Measurements from ENCODE around the gene TRIM27. TPM values are rescaled to one million over a fixed set of nuclear protein-coding genes. Genes with fewer than 3 reads are reported as not detected.
"Not testable (repeated sequence)": the region's sequence is repeated elsewhere in the genome, so short reads cannot be mapped to it uniquely, and the experiment has no call there.

The TRIM27 gene
- total and polyA plus RNA-seq, 2 donors: 35.0 to 73.3 TPM

- H3K27ac ChIP-seq (ENCODE audit: low read depth); H3K4me3 ChIP-seq (ENCODE audit: low read depth, low read length); DNase-seq (ENCODE audit: extremely low spot score); H3K4me1 ChIP-seq (ENCODE audit: insufficient read depth); H3K36me3 ChIP-seq (ENCODE audit: insufficient read depth): not testable (repeated sequence)
- WGBS: 88% methylated on average over 11 of the region's 11 CpGs
These were observed 5.6 kb upstream of the TRIM27 start for GRCh38 chr6:28929339-28929738.

- 63% methylated on average over 5 of the region's 5 CpGs for WGBS
- DNase-seq (ENCODE audit: extremely low spot score): no peak
- no peaks in the 10 kb centered on the region for H3K36me3 ChIP-seq (ENCODE audit: insufficient read depth)
- H3K27ac ChIP-seq (ENCODE audit: low read depth): no peak overlapping the region
- H3K4me1 ChIP-seq (ENCODE audit: insufficient read depth): no peaks in the 10 kb centered on the region
- no peak overlapping the region for H3K4me3 ChIP-seq (ENCODE audit: low read depth, low read length)
These were observed 4.1 kb upstream of the TRIM27 start for GRCh38 chr6:28927846-28928245.

GRCh38 chr6:28922821-28923317 lies 916 bp downstream of the TRIM27 start:
- under 1% methylated on average over 33 of the region's 33 CpGs for WGBS
- Histone ChIP-seq H3K4me3 (ENCODE audit: low read depth, low read length) (peak overlapping the region; percentile 87), H3K36me3 (ENCODE audit: insufficient read depth) (peaks cover 3% of the 10 kb centered on the region), H3K4me1 (ENCODE audit: insufficient read depth) (peaks cover 2% of the 10 kb centered on the region), H3K27ac (ENCODE audit: low read depth) (peak overlapping the region; percentile 95)
- no peak for DNase-seq (ENCODE audit: extremely low spot score)

GRCh38 chr6:28922004-28922820 lies 1.6 kb downstream of the TRIM27 start:
- WGBS: 37% methylated on average over 10 of the region's 10 CpGs
- Histone ChIP-seq H3K4me1 (ENCODE audit: insufficient read depth) (peaks cover 2% of the 10 kb centered on the region), H3K27ac (ENCODE audit: low read depth) (no peak overlapping the region), H3K36me3 (ENCODE audit: insufficient read depth) (peaks cover 5% of the 10 kb centered on the region), H3K4me3 (ENCODE audit: low read depth, low read length) (peak overlapping the region; percentile 87)
- no peak for DNase-seq (ENCODE audit: extremely low spot score)

- H3K27ac ChIP-seq (ENCODE audit: low read depth): no peak overlapping the region
- peaks cover 5% of the 10 kb centered on the region for H3K36me3 ChIP-seq (ENCODE audit: insufficient read depth)
- WGBS: 100% methylated on average over 1 of the region's 1 CpG
- DNase-seq (ENCODE audit: extremely low spot score): no peak
- H3K4me1 ChIP-seq (ENCODE audit: insufficient read depth): peaks cover 2% of the 10 kb centered on the region
- no peak overlapping the region for H3K4me3 ChIP-seq (ENCODE audit: low read depth, low read length)
These were observed 3.5 kb downstream of the TRIM27 start for GRCh38 chr6:28920281-28920680.

GRCh38 chr6:28914941-28915340 lies 8.8 kb downstream of the TRIM27 start:
- H3K4me1 ChIP-seq (ENCODE audit: insufficient read depth): no peaks in the 10 kb centered on the region
- H3K27ac ChIP-seq (ENCODE audit: low read depth): no peak overlapping the region
- no peak for DNase-seq (ENCODE audit: extremely low spot score)
- 85% methylated on average over 2 of the region's 2 CpGs for WGBS
- H3K4me3 ChIP-seq (ENCODE audit: low read depth, low read length): no peak overlapping the region
- H3K36me3 ChIP-seq (ENCODE audit: insufficient read depth): peaks cover 7% of the 10 kb centered on the region

GRCh38 chr6:28910901-28911690 lies 12.7 kb downstream of the TRIM27 start:
- H3K4me1 ChIP-seq (ENCODE audit: insufficient read depth): no peaks in the 10 kb centered on the region
- WGBS: 81% methylated on average over 3 of the region's 3 CpGs
- peaks cover 4% of the 10 kb centered on the region for H3K36me3 ChIP-seq (ENCODE audit: insufficient read depth)
- DNase-seq (ENCODE audit: extremely low spot score): no peak
- H3K4me3 ChIP-seq (ENCODE audit: low read depth, low read length): no peak overlapping the region
- no peak overlapping the region for H3K27ac ChIP-seq (ENCODE audit: low read depth)

GRCh38 chr6:28907394-28907793 lies 16.4 kb downstream of the TRIM27 start:
- H3K4me1 ChIP-seq (ENCODE audit: insufficient read depth): no peaks in the 10 kb centered on the region
- WGBS: 80% methylated on average over 3 of the region's 3 CpGs

GRCh38 chr6:28906669-28907068 lies 17.1 kb downstream of the TRIM27 start:
- 92% methylated on average over 4 of the region's 4 CpGs for WGBS
- Histone ChIP-seq H3K4me3 (ENCODE audit: low read depth, low read length) (no peak overlapping the region), H3K27ac (ENCODE audit: low read depth) (no peak overlapping the region), H3K36me3 (ENCODE audit: insufficient read depth) (peaks cover 8% of the 10 kb centered on the region), H3K4me1 (ENCODE audit: insufficient read depth) (no peaks in the 10 kb centered on the region)
- DNase-seq (ENCODE audit: extremely low spot score): no peak

More at GRCh38 chr6:28907394-28907793, 16.4 kb downstream of the TRIM27 start:
- Histone ChIP-seq H3K36me3 (ENCODE audit: insufficient read depth) (peaks cover 8% of the 10 kb centered on the region), H3K4me3 (ENCODE audit: low read depth, low read length) (no peak overlapping the region), H3K27ac (ENCODE audit: low read depth) (no peak overlapping the region)
- no peak for DNase-seq (ENCODE audit: extremely low spot score)

GRCh38 chr6:28903686-28904085 lies 20.1 kb downstream of the TRIM27 start:
- DNase-seq (ENCODE audit: extremely low spot score): no peak
- Histone ChIP-seq H3K36me3 (ENCODE audit: insufficient read depth) (peaks cover 9% of the 10 kb centered on the region), H3K4me3 (ENCODE audit: low read depth, low read length) (no peak overlapping the region), H3K27ac (ENCODE audit: low read depth) (no peak overlapping the region), H3K4me1 (ENCODE audit: insufficient read depth) (no peaks in the 10 kb centered on the region)
- 88% methylated on average over 5 of the region's 5 CpGs for WGBS

GRCh38 chr6:28901831-28902230 lies 22.0 kb downstream of the TRIM27 start:
- no peaks in the 10 kb centered on the region for H3K4me1 ChIP-seq (ENCODE audit: insufficient read depth)
- H3K4me3 ChIP-seq (ENCODE audit: low read depth, low read length): no peak overlapping the region
- H3K36me3 ChIP-seq (ENCODE audit: insufficient read depth): peaks cover 7% of the 10 kb centered on the region
- no peak for DNase-seq (ENCODE audit: extremely low spot score)
- H3K27ac ChIP-seq (ENCODE audit: low read depth): no peak overlapping the region

- Histone ChIP-seq H3K27ac (ENCODE audit: low read depth) (no peak overlapping the region), H3K4me1 (ENCODE audit: insufficient read depth) (no peaks in the 10 kb centered on the region), H3K36me3 (ENCODE audit: insufficient read depth) (peaks cover 7% of the 10 kb centered on the region), H3K4me3 (ENCODE audit: low read depth, low read length) (no peak overlapping the region)
- 78% methylated on average over 5 of the region's 5 CpGs for WGBS
- no peak for DNase-seq (ENCODE audit: extremely low spot score)
These were observed 23.1 kb downstream of the TRIM27 start for GRCh38 chr6:28900577-28901256.

- 78% methylated on average over 2 of the region's 2 CpGs for WGBS
- Histone ChIP-seq H3K27ac (ENCODE audit: low read depth) (no peak overlapping the region), H3K4me1 (ENCODE audit: insufficient read depth) (no peaks in the 10 kb centered on the region)
These were observed 25.1 kb downstream of the TRIM27 start for GRCh38 chr6:28898710-28898965.

More at GRCh38 chr6:28898710-28898965, 25.1 kb downstream of the TRIM27 start:
- DNase-seq (ENCODE audit: extremely low spot score): no peak
- Histone ChIP-seq H3K4me3 (ENCODE audit: low read depth, low read length) (no peak overlapping the region), H3K36me3 (ENCODE audit: insufficient read depth) (peaks cover 3% of the 10 kb centered on the region)

All from urinary bladder (tissue), 4 donors.